Measurements from ENCODE around the gene PTBP3. TPM values are rescaled to one million over a fixed set of nuclear protein-coding genes. Genes with fewer than 3 reads are reported as not detected.

PTBP3 gene
- polyA plus RNA-seq, 1 donor from 2014 or later: 36.1 TPM

DNA sequence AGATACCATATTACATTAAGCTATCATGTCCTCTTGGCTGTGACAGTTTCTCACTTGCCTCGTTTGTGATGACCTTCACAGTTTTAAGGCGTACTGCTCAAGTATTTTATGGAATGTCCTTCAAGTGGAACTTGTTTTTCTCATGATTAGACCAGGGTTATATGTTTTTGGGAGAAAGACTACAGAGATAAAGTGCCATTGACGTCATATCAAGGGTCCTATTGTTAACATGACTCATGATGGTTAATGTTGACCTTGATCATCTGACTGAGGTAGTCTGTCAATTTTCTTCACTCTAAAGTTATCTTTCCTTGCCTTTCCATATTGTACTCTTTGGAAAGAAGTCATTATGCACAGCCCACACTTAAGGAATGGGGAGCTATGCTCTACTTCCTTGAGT, 17.8 kb upstream of the PTBP3 start:
- no peaks in the 10 kb centered on the region for H3K9me3 ChIP-seq (ENCODE audit: low read length)
- no peak for TF ChIP-seq EZH2 (IDR thresholded peaks at IDR 0.05; ENCODE audit: borderline replicate concordance, insufficient read depth, low read length, poor library complexity, severe bottlenecking)
- no peak for TF ChIP-seq TAF1 (IDR thresholded peaks at IDR 0.05; ENCODE audit: low read depth)
- no peak for TF ChIP-seq MXI1 (conservative IDR thresholded peaks at IDR 0.05; ENCODE audit: poor library complexity, severe bottlenecking)
- TF ChIP-seq, protein P1, sequence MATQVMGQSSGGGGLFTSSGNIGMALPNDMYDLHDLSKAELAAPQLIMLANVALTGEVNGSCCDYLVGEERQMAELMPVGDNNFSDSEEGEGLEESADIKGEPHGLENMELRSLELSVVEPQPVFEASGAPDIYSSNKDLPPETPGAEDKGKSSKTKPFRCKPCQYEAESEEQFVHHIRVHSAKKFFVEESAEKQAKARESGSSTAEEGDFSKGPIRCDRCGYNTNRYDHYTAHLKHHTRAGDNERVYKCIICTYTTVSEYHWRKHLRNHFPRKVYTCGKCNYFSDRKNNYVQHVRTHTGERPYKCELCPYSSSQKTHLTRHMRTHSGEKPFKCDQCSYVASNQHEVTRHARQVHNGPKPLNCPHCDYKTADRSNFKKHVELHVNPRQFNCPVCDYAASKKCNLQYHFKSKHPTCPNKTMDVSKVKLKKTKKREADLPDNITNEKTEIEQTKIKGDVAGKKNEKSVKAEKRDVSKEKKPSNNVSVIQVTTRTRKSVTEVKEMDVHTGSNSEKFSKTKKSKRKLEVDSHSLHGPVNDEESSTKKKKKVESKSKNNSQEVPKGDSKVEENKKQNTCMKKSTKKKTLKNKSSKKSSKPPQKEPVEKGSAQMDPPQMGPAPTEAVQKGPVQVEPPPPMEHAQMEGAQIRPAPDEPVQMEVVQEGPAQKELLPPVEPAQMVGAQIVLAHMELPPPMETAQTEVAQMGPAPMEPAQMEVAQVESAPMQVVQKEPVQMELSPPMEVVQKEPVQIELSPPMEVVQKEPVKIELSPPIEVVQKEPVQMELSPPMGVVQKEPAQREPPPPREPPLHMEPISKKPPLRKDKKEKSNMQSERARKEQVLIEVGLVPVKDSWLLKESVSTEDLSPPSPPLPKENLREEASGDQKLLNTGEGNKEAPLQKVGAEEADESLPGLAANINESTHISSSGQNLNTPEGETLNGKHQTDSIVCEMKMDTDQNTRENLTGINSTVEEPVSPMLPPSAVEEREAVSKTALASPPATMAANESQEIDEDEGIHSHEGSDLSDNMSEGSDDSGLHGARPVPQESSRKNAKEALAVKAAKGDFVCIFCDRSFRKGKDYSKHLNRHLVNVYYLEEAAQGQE (IDR thresholded peaks at IDR 0.05; ENCODE audit: borderline replicate concordance): no peak
- TF ChIP-seq SMC3 (conservative IDR thresholded peaks at IDR 0.05; ENCODE audit: poor library complexity): no peak
- no peak for TF ChIP-seq POLR2AphosphoS5 (IDR thresholded peaks at IDR 0.05)
- no peak for TF ChIP-seq EP300 (conservative IDR thresholded peaks at IDR 0.05; ENCODE audit: poor library complexity, severe bottlenecking)
- no peaks in the 10 kb centered on the region for H3K79me2 ChIP-seq (replicated peaks; ENCODE audit: insufficient read depth, low read length)

DNA sequence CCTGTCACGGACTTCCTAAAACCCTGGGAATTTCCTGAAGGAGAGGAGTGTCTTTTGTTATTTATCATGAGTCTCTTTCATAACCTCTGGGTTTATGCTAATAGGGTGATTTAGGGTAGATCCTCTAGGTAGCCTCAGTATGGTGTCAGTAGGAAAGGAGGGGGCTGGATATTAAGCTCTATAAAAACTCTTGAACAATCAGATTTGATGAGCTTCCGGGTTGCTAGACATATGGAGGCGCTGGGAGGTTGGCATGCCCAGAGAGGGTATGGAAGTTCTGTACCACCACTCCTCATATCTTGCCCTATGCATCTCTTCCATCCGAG, 15.6 kb upstream of the PTBP3 start:
- H2AFZ ChIP-seq (ENCODE audit: low read depth, low read length): no peak overlapping the region
- no peak overlapping the region for H3K4me3 ChIP-seq (ENCODE audit: low read length)

More for the DNA sequence above, 17.8 kb upstream of the PTBP3 start:
- Histone ChIP-seq H3F3A (ENCODE audit: insufficient read depth, low read length, poor library complexity, severe bottlenecking) (no peaks in the 10 kb centered on the region), H3K27me3 (ENCODE audit: insufficient read depth, low read depth, low read length) (no peaks in the 10 kb centered on the region), H3K9me2 (ENCODE audit: insufficient read depth, low read length) (no peaks in the 10 kb centered on the region), H3K36me3 (ENCODE audit: insufficient read depth, low read length) (no peaks in the 10 kb centered on the region), H2AFZ (ENCODE audit: low read depth, low read length) (no peak overlapping the region), H3K9ac (ENCODE audit: low read length) (no peak overlapping the region), H3K4me2 (ENCODE audit: low read length) (no peak overlapping the region), H3K4me3 (ENCODE audit: low read length) (no peak overlapping the region), H3K27ac (ENCODE audit: low read length) (no peak overlapping the region), H4K20me1 (ENCODE audit: insufficient read depth) (no peaks in the 10 kb centered on the region)

More for the DNA sequence above, 15.6 kb upstream of the PTBP3 start:
- Histone ChIP-seq H3K79me2 (replicated peaks; ENCODE audit: insufficient read depth, low read length) (no peaks in the 10 kb centered on the region), H3K27me3 (ENCODE audit: insufficient read depth, low read depth, low read length) (no peaks in the 10 kb centered on the region), H3K9me3 (ENCODE audit: low read length) (no peaks in the 10 kb centered on the region), H3K36me3 (ENCODE audit: insufficient read depth, low read length) (no peaks in the 10 kb centered on the region), H3K4me2 (ENCODE audit: low read length) (no peak overlapping the region), H4K20me1 (ENCODE audit: insufficient read depth) (no peaks in the 10 kb centered on the region), H3K9me2 (ENCODE audit: insufficient read depth, low read length) (no peaks in the 10 kb centered on the region), H3F3A (ENCODE audit: insufficient read depth, low read length, poor library complexity, severe bottlenecking) (no peaks in the 10 kb centered on the region), H3K27ac (ENCODE audit: low read length) (no peak overlapping the region), H3K9ac (ENCODE audit: low read length) (no peak overlapping the region)
- no peak for TF ChIP-seq MXI1 (conservative IDR thresholded peaks at IDR 0.05; ENCODE audit: poor library complexity, severe bottlenecking)
- TF ChIP-seq SMC3 (conservative IDR thresholded peaks at IDR 0.05; ENCODE audit: poor library complexity): no peak
- TF ChIP-seq EP300 (conservative IDR thresholded peaks at IDR 0.05; ENCODE audit: poor library complexity, severe bottlenecking): no peak
- TF ChIP-seq, protein P2, sequence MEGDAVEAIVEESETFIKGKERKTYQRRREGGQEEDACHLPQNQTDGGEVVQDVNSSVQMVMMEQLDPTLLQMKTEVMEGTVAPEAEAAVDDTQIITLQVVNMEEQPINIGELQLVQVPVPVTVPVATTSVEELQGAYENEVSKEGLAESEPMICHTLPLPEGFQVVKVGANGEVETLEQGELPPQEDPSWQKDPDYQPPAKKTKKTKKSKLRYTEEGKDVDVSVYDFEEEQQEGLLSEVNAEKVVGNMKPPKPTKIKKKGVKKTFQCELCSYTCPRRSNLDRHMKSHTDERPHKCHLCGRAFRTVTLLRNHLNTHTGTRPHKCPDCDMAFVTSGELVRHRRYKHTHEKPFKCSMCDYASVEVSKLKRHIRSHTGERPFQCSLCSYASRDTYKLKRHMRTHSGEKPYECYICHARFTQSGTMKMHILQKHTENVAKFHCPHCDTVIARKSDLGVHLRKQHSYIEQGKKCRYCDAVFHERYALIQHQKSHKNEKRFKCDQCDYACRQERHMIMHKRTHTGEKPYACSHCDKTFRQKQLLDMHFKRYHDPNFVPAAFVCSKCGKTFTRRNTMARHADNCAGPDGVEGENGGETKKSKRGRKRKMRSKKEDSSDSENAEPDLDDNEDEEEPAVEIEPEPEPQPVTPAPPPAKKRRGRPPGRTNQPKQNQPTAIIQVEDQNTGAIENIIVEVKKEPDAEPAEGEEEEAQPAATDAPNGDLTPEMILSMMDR (IDR thresholded peaks at IDR 0.05; ENCODE audit: poor library complexity, severe bottlenecking): no peak
- no peak for TF ChIP-seq POLR2AphosphoS5 (IDR thresholded peaks at IDR 0.05)
- TF ChIP-seq TAF1 (IDR thresholded peaks at IDR 0.05; ENCODE audit: low read depth): no peak
- TF ChIP-seq, protein P1 (IDR thresholded peaks at IDR 0.05; ENCODE audit: borderline replicate concordance): no peak
- TF ChIP-seq RAD21 (conservative IDR thresholded peaks at IDR 0.05): no peak
- no peak for TF ChIP-seq EZH2 (IDR thresholded peaks at IDR 0.05; ENCODE audit: borderline replicate concordance, insufficient read depth, low read length, poor library complexity, severe bottlenecking)

All from neural cell (in vitro differentiated cells).